ENCODE measurements around the gene POLRMT.
"Not testable (repeated sequence)": the region's sequence is repeated elsewhere in the genome, so short reads cannot be mapped to it uniquely, and the experiment has no call there.

The POLRMT gene

DNA sequence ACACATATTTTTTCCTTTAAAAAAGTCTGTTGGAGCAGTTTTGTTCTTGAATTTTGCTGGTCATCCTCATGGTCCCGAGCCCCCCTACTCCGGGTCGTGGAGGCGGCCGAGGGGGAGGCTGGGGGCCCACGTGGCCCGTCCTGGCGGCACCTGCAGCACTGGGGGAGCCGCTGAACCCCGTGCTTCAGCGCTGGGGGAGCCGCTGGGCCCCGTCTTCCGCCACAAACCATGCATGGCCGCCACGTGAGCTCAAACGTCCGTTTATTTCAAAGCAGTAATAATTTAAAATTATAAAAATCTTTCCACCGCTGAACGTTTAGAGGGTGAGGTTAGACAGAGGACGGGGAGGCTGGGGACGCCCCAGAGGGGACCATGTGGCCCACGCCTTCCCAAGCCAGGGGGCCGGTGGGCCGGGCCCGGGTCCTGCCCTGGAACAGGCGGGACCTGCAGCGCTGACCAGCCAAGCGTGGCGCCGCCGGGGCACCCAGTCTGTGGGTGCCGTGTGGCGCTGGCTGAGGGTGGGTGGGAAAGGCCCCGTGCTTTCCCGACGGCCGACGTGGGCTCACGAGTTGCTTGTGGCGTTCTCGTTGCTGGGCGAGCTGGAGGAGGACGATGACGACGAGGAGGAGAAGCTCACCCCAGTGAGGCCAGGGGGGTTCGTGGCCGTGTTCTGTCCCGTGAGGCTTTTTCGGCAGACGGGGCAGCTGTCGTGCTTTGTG lies 14.4 kb upstream of the POLRMT start:
- no peak for DNase-seq (ENCODE audit: low read depth in 3 of 3)

DNA sequence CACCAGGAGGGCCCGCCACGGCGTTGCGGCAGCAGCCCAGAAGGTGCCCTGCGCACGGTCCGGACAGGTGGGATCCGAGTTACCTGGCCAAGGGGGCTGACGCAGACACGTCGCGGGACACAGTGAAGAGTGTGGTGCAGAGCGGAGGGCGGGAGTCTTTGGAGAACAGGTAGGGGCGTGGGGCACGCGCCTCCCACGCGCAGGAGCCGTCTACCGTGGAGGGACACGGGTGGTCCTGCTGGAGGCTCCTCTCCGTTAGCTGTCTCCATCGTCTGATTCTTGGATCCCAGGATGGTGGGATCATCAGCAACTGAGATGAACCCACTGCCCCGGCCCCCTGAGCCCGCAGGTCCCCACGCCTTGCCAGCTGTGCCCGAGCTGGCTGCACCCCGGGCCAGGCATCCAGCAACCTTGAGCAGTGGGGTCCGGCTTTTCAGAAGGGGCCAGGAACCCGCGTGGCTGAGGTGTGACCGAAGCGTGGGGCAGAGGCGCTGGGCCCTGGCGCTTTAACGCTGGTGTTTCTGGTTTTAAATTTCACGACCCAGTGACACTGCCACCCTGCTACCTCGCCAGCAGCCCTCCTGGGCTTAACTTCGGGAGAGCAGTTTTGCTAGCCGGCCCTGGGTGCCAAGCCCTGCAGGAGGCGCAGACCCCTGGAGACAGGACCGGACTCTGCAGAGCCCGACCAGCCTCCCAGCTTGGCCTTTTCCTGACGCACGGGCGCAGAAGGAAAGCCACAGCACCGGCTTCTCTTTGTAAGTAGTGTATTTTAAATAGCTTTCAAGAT lies 13.6 kb upstream of the POLRMT start:
- DNase-seq (ENCODE audit: low read depth in 3 of 3) = no peak

DNA sequence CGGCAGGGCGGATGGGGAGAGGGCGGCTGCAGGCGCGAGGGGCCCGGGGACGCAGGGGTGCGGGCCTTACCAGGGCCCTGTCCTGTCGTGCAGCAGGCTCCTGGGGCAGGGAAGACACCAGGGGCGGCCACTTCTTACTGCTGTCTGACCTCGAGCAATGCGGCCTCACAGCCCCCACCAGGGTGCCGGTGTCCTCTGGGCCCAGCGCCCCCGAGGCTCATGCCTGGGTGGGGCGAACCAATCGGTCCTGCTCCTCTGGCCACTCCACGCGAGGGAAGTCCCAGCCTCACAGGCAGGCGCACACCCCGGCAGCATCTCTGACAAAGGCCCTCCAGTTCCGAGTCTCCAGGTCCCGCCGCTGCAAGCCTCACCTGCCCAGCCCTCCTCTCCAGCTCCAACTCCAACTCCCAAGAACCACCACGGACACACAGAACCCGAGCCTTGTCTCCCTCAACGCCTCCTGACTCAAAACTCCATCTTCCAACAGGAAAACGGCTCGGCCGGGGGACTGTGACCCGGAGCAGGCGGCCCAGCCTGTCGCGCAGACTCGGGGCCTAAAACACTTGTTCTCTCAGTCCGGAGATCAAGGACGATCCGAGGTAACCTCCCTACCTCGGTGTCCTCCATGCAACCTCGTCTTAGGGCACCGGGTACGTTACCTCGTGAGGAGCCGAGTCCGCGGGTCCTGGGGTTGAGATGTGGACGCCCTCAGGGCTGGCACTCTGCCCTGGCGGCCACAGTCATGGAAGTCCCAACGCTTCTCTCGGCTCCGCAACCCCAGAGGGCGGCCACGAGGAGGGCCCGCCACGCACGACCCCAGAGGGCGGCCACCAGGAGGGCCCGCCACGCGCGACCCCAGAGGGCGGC lies 12.8 kb upstream of the POLRMT start:
- no peak for DNase-seq (ENCODE audit: low read depth in 3 of 3)

DNA sequence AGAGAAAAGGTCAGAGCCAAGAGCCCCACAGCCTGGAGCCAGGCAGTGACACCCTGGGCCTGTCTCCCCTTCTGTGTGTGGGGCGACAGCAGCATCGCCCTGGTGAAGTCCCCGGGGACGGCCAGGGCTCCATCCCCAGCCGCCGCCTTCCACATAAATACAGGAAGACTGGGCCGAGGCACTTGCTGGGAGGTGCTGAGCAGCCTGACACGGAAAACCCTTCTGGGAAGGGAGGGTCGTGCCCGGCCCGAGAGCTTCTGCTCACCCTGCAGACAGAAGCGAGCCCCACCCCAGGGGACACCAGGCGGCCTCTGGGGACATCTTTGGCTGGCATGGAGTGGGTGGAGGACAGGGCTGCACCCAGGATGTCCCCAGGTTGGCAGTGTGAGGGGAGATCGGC lies 11.5 kb upstream of the POLRMT start:
- DNase-seq (ENCODE audit: low read depth in 3 of 3) = no peak

DNA sequence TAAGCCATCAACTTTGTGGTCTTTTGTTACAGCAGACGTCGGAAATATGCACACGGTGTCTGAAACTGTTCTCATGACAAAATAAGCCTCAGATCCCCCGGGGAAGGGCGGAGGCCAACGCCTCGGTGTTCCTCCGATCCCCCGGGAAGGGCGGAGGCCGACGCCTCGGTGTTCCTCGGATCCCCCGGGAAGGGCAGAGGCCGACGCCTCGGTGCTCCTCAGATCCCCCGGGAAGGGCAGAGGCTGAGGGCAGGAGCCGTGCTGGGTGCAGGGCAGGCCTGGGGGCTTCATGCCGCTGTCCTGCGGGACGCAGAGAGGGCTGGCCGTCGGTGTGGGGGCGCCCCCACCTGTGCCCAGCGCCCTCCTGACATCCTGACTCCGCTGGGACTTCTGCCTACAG lies 11.0 kb upstream of the POLRMT start:
- DNase-seq (ENCODE audit: low read depth in 3 of 3) = no peak

DNA sequence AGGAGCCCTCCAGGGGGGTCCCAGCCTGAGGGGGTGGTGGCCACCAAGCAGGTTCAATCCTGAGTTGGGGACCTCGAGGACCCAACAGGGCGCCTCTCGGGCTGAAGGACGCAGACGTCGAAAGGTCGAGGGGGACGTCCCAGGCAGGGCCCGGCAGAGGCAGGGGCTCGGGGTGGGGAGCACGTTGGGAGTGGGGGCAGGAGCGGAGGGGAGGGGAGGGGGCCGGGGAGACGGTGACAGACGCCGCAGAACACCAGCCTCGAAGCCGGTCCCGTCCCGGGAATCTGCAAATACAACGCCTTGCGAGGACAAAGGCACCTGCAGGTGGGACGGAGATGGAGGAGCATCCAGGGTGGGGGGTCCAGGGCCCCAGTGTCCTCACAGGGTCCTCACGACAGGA lies 10.4 kb upstream of the POLRMT start:
- DNase-seq (ENCODE audit: low read depth in 3 of 3) = no peak

DNA sequence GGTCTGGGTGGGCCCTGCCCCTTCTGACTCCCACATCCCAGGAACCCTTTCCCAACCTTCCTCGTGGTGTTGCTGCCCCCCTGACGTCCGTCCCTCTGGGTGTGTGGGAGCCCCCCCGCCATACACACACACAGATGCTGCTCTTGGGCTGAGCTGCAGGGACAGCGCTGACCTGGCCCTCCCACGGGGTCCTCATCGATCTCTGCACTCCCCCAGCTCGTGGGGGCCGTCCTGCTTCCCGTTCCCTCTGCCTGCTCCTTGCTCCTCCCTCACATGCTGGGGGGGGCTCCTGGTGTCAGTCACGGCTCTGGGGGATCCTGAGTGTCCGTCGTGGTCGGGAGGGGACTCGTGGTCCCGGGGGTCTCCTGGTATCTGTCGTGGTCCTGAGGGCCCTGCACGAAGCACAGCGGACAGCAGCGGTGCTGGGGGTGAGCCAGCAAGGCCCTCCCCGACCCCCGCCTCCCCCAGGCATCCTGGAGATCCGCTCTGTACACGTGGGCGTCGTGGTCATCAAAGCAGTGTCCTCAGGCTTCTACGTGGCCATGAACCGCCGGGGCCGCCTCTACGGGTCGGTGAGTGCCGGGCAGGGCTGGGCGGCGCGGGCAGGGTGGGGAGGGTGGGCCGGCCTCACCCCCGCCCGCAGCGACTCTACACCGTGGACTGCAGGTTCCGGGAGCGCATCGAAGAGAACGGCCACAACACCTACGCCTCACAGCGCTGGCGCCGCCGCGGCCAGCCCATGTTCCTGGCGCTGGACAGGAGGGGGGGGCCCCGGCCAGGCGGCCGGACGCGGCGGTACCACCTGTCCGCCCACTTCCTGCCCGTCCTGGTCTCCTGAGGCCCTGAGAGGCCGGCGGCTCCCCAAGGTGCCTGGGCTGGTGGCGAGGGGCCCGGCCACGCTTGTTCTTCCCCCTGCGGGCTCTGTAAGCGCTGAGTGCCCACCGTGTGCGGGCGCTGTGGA lies 9.7 kb upstream of the POLRMT start:
- DNase-seq (ENCODE audit: low read depth in 3 of 3) = no peak

DNA sequence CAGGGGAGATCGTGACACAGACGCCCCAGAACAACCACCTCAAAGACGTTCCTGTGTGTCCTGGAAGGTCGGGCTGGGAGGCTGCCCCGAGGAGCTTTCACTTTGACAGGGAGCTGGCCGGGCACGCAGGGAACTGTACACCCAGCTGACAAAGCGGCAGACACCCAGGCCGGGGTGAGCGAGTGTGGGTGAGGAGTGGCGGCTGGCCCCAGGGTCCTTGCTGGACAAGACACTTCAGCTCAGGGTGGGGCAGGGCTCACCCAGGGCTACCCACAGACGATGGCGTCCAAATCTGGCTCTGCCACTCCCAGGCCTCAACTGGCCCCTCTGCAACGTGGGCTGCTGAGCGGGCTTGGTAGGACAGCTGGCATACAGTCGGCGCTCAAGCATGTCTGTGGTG lies 8.4 kb upstream of the POLRMT start:
- no peak for DNase-seq (ENCODE audit: low read depth in 3 of 3)

DNA sequence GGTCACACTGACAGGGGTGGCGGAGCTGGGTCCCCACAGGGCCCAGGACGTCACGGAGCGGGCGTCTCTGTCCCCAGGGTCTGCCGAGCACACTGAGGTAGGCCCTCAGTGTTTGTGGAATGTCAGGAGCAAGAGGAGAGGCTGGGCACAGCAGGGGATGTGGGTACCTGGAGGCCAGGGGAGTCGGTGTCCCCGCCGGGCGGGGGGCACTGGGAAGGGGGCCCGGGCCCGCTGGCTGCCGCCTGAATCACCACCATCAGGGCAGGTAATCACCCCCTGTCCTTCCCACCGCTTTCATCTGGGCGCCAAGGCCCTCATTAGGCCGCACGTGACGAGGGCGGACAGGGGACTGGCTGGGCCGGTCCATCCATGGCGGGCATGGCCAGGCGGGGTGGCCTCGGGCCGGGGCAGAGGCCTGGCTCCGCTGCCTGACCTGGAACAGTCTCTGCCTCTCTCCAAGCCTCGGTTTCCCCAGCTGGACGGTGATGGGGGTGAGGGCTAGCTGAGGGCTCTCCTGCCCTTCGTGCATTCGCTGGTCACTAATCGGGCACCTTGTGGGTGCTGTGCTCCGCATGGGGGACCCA lies 7.4 kb upstream of the POLRMT start:
- DNase-seq (ENCODE audit: low read depth in 3 of 3) = no peak

DNA sequence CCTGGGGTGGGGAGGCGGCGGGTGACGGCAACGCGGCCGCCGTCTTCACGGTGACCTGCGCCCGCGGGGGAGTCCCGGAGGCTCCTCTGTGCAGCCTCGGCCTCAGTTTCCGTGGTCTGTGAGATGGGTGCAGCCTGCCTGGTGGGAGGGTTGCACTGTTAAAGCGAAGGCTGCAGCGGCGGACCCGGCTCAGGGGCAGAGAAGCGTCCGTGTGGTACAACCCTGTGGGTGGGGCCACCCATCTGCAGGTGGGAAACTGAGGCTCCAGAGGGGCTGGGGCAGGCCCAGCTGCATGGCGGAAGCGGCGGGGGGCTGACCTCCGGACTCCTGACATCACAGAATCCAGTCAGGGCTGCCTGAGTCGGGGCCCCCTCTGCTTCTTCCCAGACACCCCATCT lies 6.8 kb upstream of the POLRMT start:
- DNase-seq (ENCODE audit: low read depth in 3 of 3) = no peak

DNA sequence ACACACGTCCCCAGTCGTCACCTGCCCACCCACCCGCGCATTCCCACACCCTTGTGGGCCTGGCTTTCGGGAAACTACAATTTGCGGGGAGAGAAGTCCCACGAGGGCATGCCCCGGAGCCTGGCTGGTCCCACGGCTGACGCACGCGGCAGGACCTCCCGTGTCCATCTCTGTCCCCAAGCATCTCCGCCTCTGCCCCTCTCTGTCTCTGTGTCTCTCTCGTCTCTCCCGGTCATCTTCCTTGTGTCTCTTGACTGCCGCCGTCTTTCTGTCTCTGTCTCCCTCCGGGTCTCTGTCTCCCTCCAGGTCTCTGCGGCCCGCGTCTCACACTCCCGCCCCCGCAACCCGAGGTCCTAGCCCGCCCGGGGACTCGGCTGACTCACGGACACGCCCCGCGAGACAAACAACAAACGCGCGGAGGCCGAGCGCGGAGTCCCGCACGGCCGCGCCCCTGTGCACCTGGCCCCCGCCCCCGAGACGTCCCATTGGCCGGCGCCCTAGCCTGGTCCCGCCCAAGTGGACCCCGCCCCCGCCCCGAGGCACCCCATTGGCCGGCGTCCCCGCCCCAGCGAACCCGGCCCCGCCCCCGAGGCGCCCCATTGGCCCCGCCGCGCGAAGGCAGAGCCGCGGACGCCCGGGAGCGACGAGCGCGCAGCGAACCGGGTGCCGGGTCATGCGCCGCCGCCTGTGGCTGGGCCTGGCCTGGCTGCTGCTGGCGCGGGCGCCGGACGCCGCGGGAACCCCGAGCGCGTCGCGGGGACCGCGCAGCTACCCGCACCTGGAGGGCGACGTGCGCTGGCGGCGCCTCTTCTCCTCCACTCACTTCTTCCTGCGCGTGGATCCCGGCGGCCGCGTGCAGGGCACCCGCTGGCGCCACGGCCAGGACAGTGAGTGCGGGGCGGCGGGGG lies 6.2 kb upstream of the POLRMT start, which contains the start of gene FGF22:
TSS of gene FGF22 (plus strand) at position 627 of the 908 bp plus-strand sequence. CDS start at position 674, 47 bp downstream.
- peak; percentile 93 to 97 (median 94) for DNase-seq (ENCODE audit: low read depth in 3 of 3)

DNA sequence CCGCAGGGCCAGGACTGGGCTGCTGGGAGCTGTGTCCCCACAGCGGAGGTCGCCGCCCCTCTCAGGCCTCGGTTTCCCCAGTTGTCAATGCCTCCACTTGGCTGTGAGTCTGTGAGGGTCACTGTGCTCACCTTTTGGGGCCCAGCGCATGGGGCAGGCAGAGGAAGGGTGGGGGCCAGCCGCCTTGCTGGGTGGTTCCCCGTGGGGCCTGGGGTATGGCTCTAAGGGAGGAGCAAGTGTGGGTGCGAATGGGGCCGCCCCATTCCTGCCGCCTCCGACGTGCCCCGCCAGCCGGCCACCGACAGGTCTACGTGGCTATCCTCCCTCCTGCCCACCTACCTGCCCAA lies 5.5 kb upstream of the POLRMT start:
- no peak for DNase-seq (ENCODE audit: low read depth in 3 of 3)

DNA sequence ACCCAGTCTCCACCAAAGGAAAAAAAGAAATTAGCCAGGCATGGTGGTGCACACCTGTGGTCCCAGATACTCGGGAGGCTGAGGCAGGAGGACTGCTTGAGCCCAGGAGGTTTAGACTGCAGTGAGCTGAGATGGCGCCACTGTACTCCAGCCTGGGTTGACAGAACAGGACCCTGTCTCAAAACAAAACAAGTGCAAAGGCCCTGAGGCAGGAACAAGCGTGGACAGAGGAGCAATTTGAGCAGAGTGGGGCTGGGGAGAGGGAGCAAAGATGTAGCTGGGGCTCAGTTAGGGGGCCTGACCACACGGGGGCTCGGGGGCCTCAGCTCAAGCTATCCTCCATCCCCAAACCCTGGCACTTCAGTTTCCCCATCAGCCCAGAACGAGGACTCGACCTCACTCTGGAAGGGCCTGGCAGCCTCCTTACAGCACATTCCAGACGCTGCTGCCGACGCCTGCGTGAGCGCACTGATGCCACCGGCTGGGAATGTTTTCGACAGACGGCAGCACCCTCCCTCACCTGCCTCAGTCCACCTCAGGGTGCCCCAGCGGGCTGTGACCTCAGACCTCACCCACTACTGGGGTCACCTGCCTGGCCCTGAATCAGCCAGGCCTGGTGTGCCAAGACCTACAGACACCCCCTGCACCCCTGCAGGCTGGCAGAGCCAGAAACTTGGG lies 1.8 kb upstream of the POLRMT start:
- no peak for DNase-seq (ENCODE audit: low read depth in 3 of 3)

DNA sequence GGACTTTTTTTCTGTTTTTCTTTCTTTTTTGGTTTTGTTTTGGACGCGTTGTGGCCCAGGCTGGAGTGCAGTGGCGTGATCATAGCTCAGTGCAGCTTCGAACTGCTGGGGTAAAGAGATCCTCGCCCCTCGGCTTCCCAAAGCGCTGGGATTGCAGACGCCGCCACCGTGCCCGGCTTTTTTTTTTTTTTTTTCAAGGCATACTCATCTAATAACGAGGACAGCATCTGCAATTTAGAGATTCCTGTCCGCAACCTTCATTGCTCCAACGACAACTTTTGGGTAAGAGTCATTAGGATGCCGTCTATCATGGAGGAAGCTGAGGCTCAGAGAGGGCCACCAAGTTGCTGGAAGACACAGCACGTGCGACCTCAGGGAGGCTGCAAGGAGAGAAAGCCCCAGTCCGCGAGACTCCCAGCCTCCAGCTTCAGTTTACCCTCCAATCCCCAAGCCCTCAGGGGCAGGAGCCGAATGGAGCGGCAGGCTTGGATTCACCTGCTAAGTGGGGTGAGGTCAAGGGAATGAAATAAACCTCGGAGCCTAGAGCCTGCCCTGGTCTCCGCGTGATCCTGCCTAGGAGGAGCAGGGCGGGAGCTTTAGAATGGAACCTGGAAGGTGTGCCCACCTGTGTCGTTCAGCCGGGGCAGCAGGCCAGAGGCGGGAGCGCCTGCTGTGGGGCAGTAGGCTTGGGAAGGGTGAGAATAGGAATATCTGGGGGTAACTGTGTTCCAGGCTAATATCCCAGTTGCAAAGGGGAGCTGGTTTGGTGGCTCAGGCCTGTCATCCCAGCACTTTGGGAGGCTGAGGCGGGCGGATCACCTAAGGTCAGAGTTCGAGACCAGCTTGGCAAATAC lies 676 bp upstream of the POLRMT start:
- no peak for DNase-seq (ENCODE audit: low read depth in 3 of 3)

DNA sequence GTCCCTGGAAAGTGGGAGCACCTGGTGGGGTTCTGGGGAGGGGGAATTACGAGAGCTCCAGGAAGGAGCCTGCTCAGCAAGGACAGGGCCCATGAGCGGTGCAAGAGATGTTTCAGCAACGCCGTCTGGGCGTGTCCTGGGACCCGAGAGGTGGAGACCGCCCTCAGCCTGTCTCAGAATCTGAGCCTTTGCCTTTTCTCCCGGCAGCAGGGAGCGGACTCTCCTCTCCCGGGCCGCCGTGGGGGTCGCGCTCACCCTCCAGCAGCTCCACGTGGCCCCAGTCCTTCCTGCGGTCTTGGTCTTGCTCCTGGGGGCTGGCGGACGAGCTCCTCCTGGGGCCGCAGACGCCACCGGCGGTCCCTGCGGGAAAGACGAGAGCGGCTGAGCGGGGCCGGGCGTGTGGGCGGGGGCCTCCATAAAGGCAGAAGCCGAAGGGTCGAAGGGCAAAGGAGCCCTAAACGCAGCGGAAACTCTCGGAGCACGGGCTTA lies 714 bp downstream of the POLRMT start:
- DNase-seq (ENCODE audit: low read depth in 3 of 3) = peak in 1 of 3 experiments; percentile 40

DNA sequence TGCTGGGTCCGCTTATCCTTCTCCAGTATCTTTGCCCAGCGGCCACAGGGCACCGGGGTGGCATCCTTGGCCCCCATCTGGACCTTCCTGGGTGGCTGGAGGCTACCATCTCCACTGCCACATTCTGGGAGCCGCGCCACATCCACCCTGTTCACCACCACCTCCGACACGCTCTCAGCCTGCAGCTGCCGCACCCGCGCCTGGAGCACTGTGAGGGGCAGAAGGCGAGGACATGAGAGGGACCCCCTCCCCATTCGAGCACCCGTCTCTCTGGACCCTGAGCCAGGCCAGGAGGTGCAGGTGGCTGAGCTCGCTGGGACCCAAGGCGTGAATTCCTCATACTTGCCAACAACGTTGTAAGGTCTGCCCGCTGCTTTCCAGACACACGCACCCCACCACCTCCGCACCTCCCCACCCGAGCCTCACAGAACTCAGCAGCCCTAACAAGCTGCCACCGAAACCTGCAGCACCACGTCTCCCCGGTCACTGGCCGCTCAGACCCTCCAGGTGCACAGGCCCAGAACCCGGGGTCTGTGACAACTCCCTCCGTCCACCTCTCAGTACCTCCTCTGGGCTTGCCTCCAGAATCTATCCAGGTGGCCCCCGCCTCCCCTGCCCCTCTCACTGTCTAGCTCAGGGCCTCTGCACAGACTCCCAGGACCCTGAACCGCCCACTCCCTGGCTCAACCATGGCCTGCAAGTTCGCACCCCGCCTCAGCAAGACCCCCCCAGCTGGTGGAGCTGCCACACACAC lies 3.2 kb downstream of the POLRMT start:
- DNase-seq (ENCODE audit: low read depth in 3 of 3) = no peak

DNA sequence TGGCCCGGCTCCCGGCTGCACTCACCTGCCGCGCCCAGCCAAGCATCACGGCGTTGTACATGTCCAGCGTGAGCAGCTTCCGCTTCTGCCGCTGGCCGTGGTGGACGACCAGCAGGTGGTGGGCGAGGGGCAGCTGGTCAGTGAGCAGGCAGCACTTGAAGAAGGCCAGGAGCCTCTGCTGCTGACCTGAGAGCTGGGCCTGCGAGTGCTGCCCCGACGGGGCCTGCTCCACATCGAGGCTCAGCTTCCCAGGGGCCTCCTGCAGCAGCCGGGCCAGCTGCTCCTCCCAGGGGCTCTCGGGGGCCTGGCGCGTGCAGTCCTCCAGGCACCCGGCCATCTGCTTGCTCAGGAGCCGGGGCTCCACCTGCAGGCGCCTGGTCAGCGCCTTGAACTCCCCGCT lies 3.8 kb downstream of the POLRMT start:
- DNase-seq (ENCODE audit: low read depth in 3 of 3) = not testable (repeated sequence)
